Measurements from ENCODE around the gene SUB1. TPM values are rescaled to one million over a fixed set of nuclear protein-coding genes. Genes with fewer than 3 reads are reported as not detected.

SUB1 gene
- total RNA-seq, 1 experiment from 2014 or later = 269 TPM

DNA sequence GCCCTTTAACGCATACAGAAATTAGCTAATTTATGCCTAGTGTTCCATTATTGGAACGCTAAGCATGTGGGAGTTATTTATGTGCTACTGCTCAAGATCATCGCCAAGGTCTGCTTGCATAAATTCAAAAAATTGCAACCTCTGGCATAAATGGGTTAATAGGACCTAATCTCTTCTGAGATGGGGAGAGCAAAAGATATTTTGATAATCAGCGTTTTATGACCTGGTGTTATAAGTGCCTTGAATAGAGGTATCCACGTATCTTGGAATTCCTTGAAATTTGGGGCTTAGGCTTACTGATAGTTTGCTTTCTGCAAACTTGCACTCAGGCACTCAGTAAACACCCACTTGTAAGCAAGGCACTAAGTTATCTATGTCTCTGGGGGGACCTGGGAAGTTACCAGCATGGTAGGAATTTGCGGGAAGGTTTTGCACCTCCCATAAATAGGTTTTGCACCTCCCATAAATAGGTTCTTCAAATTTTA lies 1.8 kb downstream of the SUB1 start:
- TF ChIP-seq, protein P1, sequence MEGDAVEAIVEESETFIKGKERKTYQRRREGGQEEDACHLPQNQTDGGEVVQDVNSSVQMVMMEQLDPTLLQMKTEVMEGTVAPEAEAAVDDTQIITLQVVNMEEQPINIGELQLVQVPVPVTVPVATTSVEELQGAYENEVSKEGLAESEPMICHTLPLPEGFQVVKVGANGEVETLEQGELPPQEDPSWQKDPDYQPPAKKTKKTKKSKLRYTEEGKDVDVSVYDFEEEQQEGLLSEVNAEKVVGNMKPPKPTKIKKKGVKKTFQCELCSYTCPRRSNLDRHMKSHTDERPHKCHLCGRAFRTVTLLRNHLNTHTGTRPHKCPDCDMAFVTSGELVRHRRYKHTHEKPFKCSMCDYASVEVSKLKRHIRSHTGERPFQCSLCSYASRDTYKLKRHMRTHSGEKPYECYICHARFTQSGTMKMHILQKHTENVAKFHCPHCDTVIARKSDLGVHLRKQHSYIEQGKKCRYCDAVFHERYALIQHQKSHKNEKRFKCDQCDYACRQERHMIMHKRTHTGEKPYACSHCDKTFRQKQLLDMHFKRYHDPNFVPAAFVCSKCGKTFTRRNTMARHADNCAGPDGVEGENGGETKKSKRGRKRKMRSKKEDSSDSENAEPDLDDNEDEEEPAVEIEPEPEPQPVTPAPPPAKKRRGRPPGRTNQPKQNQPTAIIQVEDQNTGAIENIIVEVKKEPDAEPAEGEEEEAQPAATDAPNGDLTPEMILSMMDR (IDR thresholded peaks at IDR 0.05; ENCODE audit: unreplicated experiment) = no peak
- POLR2A ChIA-PET = interaction anchor here (0.6 to 1.4 kb wide), 6 partner anchors 41 to 853 kb away, joined by 3 to 4 read pairs (median 3); partner anchors contain the start of gene ZFR
- Mint-ChIP-seq H3K36me3 (ENCODE audit: insufficient read depth, unreplicated experiment) (peaks cover 45% of the 10 kb centered on the region), H3K27me3 (ENCODE audit: insufficient read depth, unreplicated experiment) (no peaks in the 10 kb centered on the region), H3K27ac (ENCODE audit: low read depth, unreplicated experiment) (peak overlapping the region; percentile 94), H3K4me1 (ENCODE audit: insufficient read depth, unreplicated experiment) (peaks cover 22% of the 10 kb centered on the region), H3K4me3 (ENCODE audit: unreplicated experiment) (peak overlapping the region; percentile 95), H3K9me3 (ENCODE audit: unreplicated experiment) (no peaks in the 10 kb centered on the region)
- DNase-seq (ENCODE audit: unreplicated experiment) = no peak
- BruUV-seq (replicated peaks) = no TSS peak
- CTCF ChIA-PET = interaction anchor here (0.8 to 1.4 kb wide), 4 partner anchors 96 to 242 kb away, joined by 3 to 12 read pairs (median 6); no protein-coding TSS in a partner anchor
- intact Hi-C loops (cut with micrococcal nuclease) = loop anchor here (2.0 to 5.0 kb wide), 2 partner anchors 196 to 355 kb away; no protein-coding TSS in a partner anchor

DNA sequence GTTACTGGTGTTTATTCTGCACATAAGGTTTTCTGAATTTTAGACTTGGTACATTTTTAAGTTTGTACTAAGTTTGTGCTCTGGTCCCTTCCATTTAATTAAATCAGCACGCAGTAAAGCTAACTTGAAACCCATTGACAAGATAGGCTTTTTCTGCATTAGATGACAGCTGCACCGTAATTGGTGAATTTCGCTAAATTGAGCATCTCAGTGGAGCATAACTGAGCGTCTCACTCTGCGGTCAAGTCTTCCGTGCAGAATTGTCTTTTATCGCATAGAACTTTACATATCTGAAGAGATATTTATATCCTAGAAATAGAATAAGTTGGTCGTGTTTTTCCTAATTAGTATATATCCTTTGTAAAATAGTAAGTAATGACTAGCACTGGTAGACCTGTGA lies 4.1 kb downstream of the SUB1 start:
- TF ChIP-seq, protein P1 (IDR thresholded peaks at IDR 0.05; ENCODE audit: unreplicated experiment) = no peak
- Mint-ChIP-seq H3K36me3 (ENCODE audit: insufficient read depth, unreplicated experiment) (peaks cover 68% of the 10 kb centered on the region), H3K9me3 (ENCODE audit: unreplicated experiment) (no peaks in the 10 kb centered on the region), H3K27ac (ENCODE audit: low read depth, unreplicated experiment) (no peak overlapping the region), H3K4me3 (ENCODE audit: unreplicated experiment) (no peak overlapping the region), H3K4me1 (ENCODE audit: insufficient read depth, unreplicated experiment) (peaks cover 21% of the 10 kb centered on the region), H3K27me3 (ENCODE audit: insufficient read depth, unreplicated experiment) (no peaks in the 10 kb centered on the region)
- ChIA-PET POLR2A (interaction anchor here (0.9 to 1.8 kb wide), 7 partner anchors 12 to 807 kb away, joined by 3 to 23 read pairs (median 4); no protein-coding TSS in a partner anchor), CTCF (interaction anchor here (0.6 to 4.0 kb wide), 37 partner anchors 18 to 721 kb away, joined by 3 to 169 read pairs (median 5); partner anchors contain the start of gene ZFR)
- DNase-seq (ENCODE audit: unreplicated experiment) = no peak
- BruUV-seq (replicated peaks) = no TSS peak
- intact Hi-C loops (cut with micrococcal nuclease) = loop anchor here (5.0 kb wide), 1 partner anchor 357 kb away; no protein-coding TSS in a partner anchor

DNA sequence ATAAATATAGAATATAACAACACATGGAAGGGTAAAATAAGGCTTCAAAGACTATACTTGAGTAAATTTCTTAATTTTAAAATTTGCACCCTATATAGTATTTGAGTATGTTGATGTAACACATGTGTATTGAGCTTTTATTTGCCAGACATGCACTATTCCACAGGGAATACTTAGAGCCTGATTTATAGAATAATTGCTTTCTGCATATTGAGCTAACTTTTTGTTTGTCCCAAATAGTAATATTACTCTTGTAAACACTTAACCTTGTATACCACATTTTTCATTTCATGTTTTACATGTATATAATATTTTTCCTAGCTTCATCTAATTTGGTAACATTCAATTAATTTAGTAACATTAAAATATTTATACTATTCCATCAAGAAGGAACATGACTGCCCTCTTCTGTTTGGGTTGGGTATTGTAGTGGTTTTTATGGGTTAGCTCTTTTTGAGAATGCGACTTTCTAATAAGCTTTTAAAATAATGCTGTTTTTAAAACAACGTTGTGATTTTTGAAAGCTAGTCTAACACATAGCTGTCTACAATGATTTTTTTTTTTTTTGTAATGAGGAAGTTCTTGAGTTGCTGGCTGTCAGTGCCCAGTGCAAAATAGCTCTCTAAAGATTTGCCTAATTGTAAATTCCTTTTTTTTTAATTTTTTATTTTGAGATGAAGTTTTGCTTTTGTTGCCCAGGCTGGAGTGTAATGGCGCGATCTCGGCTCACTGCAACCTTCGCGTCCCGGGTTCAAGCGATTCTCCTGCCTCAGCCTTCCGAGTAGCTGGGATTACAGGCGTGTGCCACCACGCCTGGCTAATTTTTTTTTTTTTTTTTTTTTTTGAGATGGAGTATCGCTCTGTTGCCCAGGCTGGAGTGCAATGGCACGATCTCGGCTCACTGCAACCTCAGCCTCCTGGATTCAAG lies 4.8 kb downstream of the SUB1 start:
- Mint-ChIP-seq H3K36me3 (ENCODE audit: insufficient read depth, unreplicated experiment) (peaks cover 75% of the 10 kb centered on the region), H3K27ac (ENCODE audit: low read depth, unreplicated experiment) (no peak overlapping the region), H3K4me1 (ENCODE audit: insufficient read depth, unreplicated experiment) (peaks cover 21% of the 10 kb centered on the region), H3K9me3 (ENCODE audit: unreplicated experiment) (no peaks in the 10 kb centered on the region), H3K4me3 (ENCODE audit: unreplicated experiment) (no peak overlapping the region), H3K27me3 (ENCODE audit: insufficient read depth, unreplicated experiment) (no peaks in the 10 kb centered on the region)
- intact Hi-C loops (cut with micrococcal nuclease) = loop anchor here (1.0 to 5.0 kb wide), 2 partner anchors 101 to 358 kb away; no protein-coding TSS in a partner anchor
- BruUV-seq (replicated peaks) = no TSS peak
- peak; percentile 75 for DNase-seq (ENCODE audit: unreplicated experiment)
- POLR2A ChIA-PET = interaction anchor here (0.6 to 1.8 kb wide), 11 partner anchors 11 to 806 kb away, joined by 3 to 23 read pairs (median 3); partner anchors contain the start of gene ZFR
- TF ChIP-seq, protein P1 (IDR thresholded peaks at IDR 0.05; ENCODE audit: unreplicated experiment) = peak; percentile 54
- CTCF ChIA-PET = interaction anchor here (0.5 to 4.0 kb wide), 63 partner anchors 10 to 834 kb away, joined by 3 to 169 read pairs (median 4); partner anchors contain the start of gene ZFR

DNA sequence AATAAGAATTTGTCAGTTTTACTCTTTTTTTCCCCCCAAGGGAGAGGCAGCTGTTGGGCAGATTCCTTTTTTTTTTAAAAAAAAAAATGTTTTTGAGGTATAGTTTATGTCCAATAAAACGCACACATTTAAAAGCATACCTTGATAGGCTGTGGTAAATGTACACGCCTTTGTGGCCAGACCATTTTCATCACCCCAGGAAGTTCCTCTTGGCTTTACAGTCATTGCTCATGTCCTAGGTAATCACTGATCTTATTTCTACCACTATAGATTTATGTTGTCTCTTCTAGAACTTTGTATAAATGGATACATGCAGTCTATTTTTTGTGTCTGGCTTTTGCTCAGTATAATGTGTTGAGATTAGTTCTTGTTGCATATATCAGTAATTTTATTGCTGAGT lies 9.8 kb downstream of the SUB1 start:
- POLR2A ChIA-PET = no interaction called here
- no peak overlapping the region for H3K27ac Mint-ChIP-seq (ENCODE audit: low read depth, unreplicated experiment)
- intact Hi-C loops (cut with micrococcal nuclease) = no loop called here

More for the DNA sequence above, 9.8 kb downstream of the SUB1 start:
- CTCF ChIA-PET = interaction anchor here (0.7 to 4.4 kb wide), 2 partner anchors 105 to 208 kb away, joined by 3 to 38 read pairs; no protein-coding TSS in a partner anchor
- BruUV-seq (replicated peaks) = no TSS peak
- DNase-seq (ENCODE audit: unreplicated experiment) = no peak
- peaks cover 29% of the 10 kb centered on the region for H3K4me1 Mint-ChIP-seq (ENCODE audit: insufficient read depth, unreplicated experiment)
- H3K9me3 Mint-ChIP-seq (ENCODE audit: unreplicated experiment) = no peaks in the 10 kb centered on the region
- no peak overlapping the region for H3K4me3 Mint-ChIP-seq (ENCODE audit: unreplicated experiment)
- TF ChIP-seq, protein P1 (IDR thresholded peaks at IDR 0.05; ENCODE audit: unreplicated experiment) = no peak
- H3K36me3 Mint-ChIP-seq (ENCODE audit: insufficient read depth, unreplicated experiment) = peaks cover 98% of the 10 kb centered on the region
- no peaks in the 10 kb centered on the region for H3K27me3 Mint-ChIP-seq (ENCODE audit: insufficient read depth, unreplicated experiment)
